DOHH2 (cell line): ENCODE results near the gene ARFRP1.

Source experiments
- H3F3A ChIP-seq: fragments of 200-600 bp; sonication (generic), shearing (Covaris generic); 2 replicates; pipeline ENCODE4 v1.6.0; 2016; ENCODE audit warnings: antibody characterized with exemption, mild to moderate bottlenecking; ENCODE audit not compliant: control insufficient read depth, insufficient read depth
- H3K27ac ChIP-seq: fragments of 200-600 bp; sonication (generic); 2 replicates; pipeline ENCODE4 v1.5.1; 2014; ENCODE audit warnings: low read depth, mild to moderate bottlenecking, low read length, moderate library complexity
- H3K27me3 ChIP-seq: fragments of 200-600 bp; sonication (generic); 2 replicates; pipeline ENCODE4 v1.6.1; 2014; ENCODE audit warnings: mild to moderate bottlenecking, low read length, mixed read lengths; ENCODE audit not compliant: control insufficient read depth
- H3K36me3 ChIP-seq: fragments of 200-600 bp; sonication (generic); 2 replicates; pipeline ENCODE4 v1.6.1; 2014; ENCODE audit warnings: mild to moderate bottlenecking, low read length, moderate library complexity, mixed read lengths; ENCODE audit not compliant: control insufficient read depth
- H3K4me1 ChIP-seq: fragments of 200-600 bp; sonication (generic); 2 replicates; pipeline ENCODE4 v1.6.1; 2014; ENCODE audit warnings: mild to moderate bottlenecking, low read length, mixed read lengths; ENCODE audit not compliant: control insufficient read depth
- H3K4me2 ChIP-seq: fragments of 200-600 bp; sonication (generic); 2 replicates; pipeline ENCODE4 v1.6.0; 2014; ENCODE audit warnings: mild to moderate bottlenecking, low read length, moderate library complexity
- H3K4me3 ChIP-seq: fragments of 200-600 bp; sonication (generic); 2 replicates; pipeline ENCODE4 v1.5.1; 2014; ENCODE audit warnings: mild to moderate bottlenecking, low read length, mixed read lengths
- H3K79me2 ChIP-seq: fragments of 200-600 bp; sonication (generic); 2 replicates; pipeline ENCODE4 v1.6.1; 2014; ENCODE audit warnings: mild to moderate bottlenecking, low read length, mixed read lengths; ENCODE audit not compliant: control insufficient read depth
- H3K9me2 ChIP-seq: fragments of 200-600 bp; sonication (generic); replicated peaks from 2 replicates; pipeline ENCODE4 v1.6.1; 2014; ENCODE audit warnings: mild to moderate bottlenecking, low read length, mixed read lengths; ENCODE audit not compliant: control insufficient read depth
- H3K9me3 ChIP-seq: fragments of 200-600 bp; sonication (generic); 2 replicates; pipeline ENCODE4 v1.6.1; 2014; ENCODE audit warnings: antibody characterized with exemption, low read length, mixed read lengths; ENCODE audit not compliant: control insufficient read depth, insufficient read depth
- H4K20me1 ChIP-seq: fragments of 200-600 bp; sonication (generic); 2 replicates; pipeline ENCODE4 v1.6.0; 2014; ENCODE audit warnings: low read depth, mild to moderate bottlenecking, antibody characterized with exemption, low read length, moderate library complexity; ENCODE audit not compliant: control insufficient read depth, insufficient read depth
- EZH2phosphoT487 ChIP-seq: fragments of 200-600 bp; sonication (generic); IDR thresholded peaks from 2 replicates; pipeline ENCODE4 v1.6.1; 2017; ENCODE audit warnings: borderline replicate concordance, mild to moderate bottlenecking, antibody characterized with exemption, low read length, moderate library complexity, mixed read lengths
- TF ChIP-seq, protein P1 (sequence below): fragments of 200-600 bp; sonication (generic); IDR thresholded peaks from one replicate; pipeline ENCODE4 v1.5.1; 2014; ENCODE audit warnings: antibody characterized with exemption, mild to moderate bottlenecking, low read depth, low read length; ENCODE audit not compliant: poor library complexity, severe bottlenecking

The ARFRP1 gene

DNA sequence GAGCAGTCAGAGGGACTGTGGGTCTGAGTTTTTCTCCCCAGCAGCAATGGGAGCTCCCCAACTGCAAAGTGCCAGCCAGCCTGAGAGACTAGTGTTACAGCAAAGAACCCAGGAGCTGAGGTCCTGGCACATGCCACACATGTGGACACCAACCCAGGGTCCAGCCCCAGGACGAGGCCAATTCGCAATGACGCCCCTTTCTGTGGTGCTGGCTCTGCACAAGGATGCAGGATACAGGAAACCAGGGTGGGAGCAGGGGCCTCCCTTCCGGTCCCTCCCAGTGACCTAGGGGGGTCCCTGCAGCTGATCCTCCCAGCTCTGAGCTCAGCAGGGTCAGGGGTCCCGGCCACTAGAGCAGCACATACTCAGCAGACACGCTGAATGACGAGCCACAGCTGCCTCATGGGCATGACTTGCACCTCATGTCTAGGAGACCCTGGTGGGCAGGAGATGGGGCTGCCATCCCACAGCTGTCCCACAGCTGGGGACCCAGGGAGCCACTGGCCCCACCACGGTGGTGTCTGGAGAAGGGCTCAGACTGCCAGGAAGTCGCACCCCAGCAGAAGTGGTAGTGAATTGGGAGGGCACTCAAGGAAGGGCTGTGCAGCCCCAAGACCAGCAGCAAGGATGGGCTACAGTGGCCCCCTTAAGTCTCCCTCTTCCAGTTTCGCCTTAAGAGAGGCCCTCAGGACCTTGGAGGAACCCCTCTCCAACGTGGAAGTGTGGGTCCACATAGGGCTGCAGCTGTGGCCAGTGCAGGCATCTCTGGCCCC is 3.6 kb downstream of the ARFRP1 start:
- no peak for TF ChIP-seq EZH2phosphoT487
- TF ChIP-seq, protein P1, sequence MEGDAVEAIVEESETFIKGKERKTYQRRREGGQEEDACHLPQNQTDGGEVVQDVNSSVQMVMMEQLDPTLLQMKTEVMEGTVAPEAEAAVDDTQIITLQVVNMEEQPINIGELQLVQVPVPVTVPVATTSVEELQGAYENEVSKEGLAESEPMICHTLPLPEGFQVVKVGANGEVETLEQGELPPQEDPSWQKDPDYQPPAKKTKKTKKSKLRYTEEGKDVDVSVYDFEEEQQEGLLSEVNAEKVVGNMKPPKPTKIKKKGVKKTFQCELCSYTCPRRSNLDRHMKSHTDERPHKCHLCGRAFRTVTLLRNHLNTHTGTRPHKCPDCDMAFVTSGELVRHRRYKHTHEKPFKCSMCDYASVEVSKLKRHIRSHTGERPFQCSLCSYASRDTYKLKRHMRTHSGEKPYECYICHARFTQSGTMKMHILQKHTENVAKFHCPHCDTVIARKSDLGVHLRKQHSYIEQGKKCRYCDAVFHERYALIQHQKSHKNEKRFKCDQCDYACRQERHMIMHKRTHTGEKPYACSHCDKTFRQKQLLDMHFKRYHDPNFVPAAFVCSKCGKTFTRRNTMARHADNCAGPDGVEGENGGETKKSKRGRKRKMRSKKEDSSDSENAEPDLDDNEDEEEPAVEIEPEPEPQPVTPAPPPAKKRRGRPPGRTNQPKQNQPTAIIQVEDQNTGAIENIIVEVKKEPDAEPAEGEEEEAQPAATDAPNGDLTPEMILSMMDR = no peak
- Histone ChIP-seq H3K27me3 (no peaks in the 10 kb centered on the region), H3K4me2 (no peak overlapping the region), H4K20me1 (peaks cover 14% of the 10 kb centered on the region), H3K9me2 (no peaks in the 10 kb centered on the region), H3K36me3 (peaks cover 44% of the 10 kb centered on the region), H3F3A (no peaks in the 10 kb centered on the region), H3K27ac (no peak overlapping the region), H3K4me1 (peaks cover 20% of the 10 kb centered on the region), H3K9me3 (no peaks in the 10 kb centered on the region), H3K79me2 (peaks cover 43% of the 10 kb centered on the region), H3K4me3 (no peak overlapping the region)

DNA sequence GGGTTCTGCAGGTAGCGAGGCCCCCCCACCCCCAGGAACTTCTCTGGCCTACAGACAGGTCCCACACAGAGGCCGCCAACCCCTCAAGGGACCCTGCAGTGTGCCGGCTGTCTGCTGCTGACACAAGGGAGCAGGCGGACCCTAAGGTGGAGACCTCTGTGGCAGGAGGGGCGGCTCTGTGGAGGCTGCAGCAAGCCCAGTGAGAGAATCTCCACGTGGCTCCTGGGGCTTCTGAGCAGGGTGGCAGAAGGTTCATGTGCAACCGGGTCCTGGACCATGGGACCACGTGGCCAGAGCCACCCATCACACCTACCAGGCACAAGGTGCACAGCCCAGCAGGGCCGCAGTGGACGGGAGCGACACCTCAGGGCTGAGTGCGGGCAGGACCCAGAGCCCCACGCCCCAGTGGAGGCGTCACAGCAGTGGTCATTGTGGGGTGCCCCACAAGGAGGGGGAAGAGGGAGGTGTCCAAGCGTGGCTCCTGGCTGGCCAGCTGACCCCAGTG is 4.3 kb downstream of the ARFRP1 start:
- Histone ChIP-seq H3K4me3 (no peak overlapping the region), H3K9me3 (no peaks in the 10 kb centered on the region), H3K27ac (no peak overlapping the region), H3K36me3 (peaks cover 37% of the 10 kb centered on the region), H3K9me2 (no peaks in the 10 kb centered on the region), H3K4me2 (no peak overlapping the region), H3K79me2 (peaks cover 36% of the 10 kb centered on the region), H3K4me1 (peaks cover 19% of the 10 kb centered on the region), H4K20me1 (peaks cover 10% of the 10 kb centered on the region), H3K27me3 (no peaks in the 10 kb centered on the region), H3F3A (no peaks in the 10 kb centered on the region)
- TF ChIP-seq, protein P1 = no peak
- TF ChIP-seq EZH2phosphoT487 = no peak

DNA sequence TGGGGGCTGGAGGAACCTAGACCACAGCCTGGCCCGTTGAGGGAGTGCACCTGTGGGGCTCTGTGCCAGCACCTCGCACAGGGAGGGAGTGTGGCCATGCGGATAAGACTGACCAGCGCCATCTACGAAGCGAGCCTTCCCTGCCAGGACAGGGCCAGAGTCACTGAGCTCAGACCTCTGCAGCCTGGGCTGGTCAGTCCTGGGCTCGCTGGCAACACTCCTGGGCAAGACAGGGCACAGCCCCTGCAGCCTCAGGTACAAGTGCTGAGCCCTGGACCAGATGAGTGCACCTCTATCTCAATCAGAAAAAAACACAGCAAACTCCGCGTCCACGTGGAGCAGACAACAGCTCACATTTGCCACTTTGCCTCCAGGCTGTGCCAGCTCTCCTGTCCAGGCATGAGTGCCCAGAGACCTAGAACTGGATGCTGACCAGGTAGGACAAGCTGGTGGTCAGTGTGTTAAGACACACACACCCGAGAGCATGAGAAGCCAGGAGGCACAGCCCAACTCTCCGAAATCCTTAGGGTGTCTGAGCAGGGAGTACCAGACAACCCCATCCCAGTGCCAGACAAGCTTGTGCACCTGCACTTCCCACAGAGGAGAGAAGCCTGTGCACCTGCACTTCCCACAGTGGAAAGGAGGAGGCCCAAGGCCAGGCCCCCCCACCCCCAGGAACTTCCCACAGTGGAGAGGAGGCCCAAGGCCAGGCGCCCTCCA is 4.9 kb downstream of the ARFRP1 start:
- peaks cover 9% of the 10 kb centered on the region for H4K20me1 ChIP-seq
- no peaks in the 10 kb centered on the region for H3F3A ChIP-seq
- H3K4me3 ChIP-seq = no peak overlapping the region
- H3K4me2 ChIP-seq = no peak overlapping the region
- H3K27me3 ChIP-seq = no peaks in the 10 kb centered on the region
- H3K27ac ChIP-seq = no peak overlapping the region
- no peaks in the 10 kb centered on the region for H3K9me2 ChIP-seq
- peaks cover 30% of the 10 kb centered on the region for H3K79me2 ChIP-seq
- H3K4me1 ChIP-seq = peaks cover 17% of the 10 kb centered on the region
- peaks cover 34% of the 10 kb centered on the region for H3K36me3 ChIP-seq
- no peaks in the 10 kb centered on the region for H3K9me3 ChIP-seq
- TF ChIP-seq EZH2phosphoT487 = no peak
- TF ChIP-seq, protein P1 = no peak
